Retinal pigment epithelial cell (primary cell): ENCODE data around the gene C1QTNF12.

Experiments used
- DNase-seq: peaks from one replicate; pipeline ENCODE4 v3.0.0-alpha.2; 2010; ENCODE audit warnings: low read depth
- H3K4me3 ChIP-seq: 2 replicates; pipeline ENCODE4 v1.5.1; 2011; ENCODE audit warnings: mild to moderate bottlenecking, low read length, control low read depth, moderate library complexity
- CTCF ChIP-seq: conservative IDR thresholded peaks from 2 replicates; pipeline ENCODE4 v1.5.1; 2011; ENCODE audit warnings: low read depth, low read length, control low read depth, inconsistent platforms

C1QTNF12 gene

GRCh38 chr1:1223891-1224290, 22.6 kb downstream of the C1QTNF12 start:
- no peak for DNase-seq
- no peak overlapping the region for H3K4me3 ChIP-seq
- TF ChIP-seq CTCF: no peak

GRCh38 chr1:1223321-1223720, 23.2 kb downstream of the C1QTNF12 start:
- DNase-seq: no peak
- H3K4me3 ChIP-seq: no peak overlapping the region
- no peak for TF ChIP-seq CTCF

- no peak overlapping the region for H3K4me3 ChIP-seq
- DNase-seq: no peak
- TF ChIP-seq CTCF: no peak
Measured at GRCh38 chr1:1222575-1223225, 23.8 kb downstream of the C1QTNF12 start.

GRCh38 chr1:1221887-1222574, 24.5 kb downstream of the C1QTNF12 start:
- no peak for DNase-seq
- H3K4me3 ChIP-seq: no peak overlapping the region
- no peak for TF ChIP-seq CTCF

GRCh38 chr1:1220197-1220596, 26.3 kb downstream of the C1QTNF12 start:
- no peak for DNase-seq
- no peak for TF ChIP-seq CTCF
- H3K4me3 ChIP-seq: no peak overlapping the region

- no peak overlapping the region for H3K4me3 ChIP-seq
- TF ChIP-seq CTCF: no peak
- no peak for DNase-seq
Measured at GRCh38 chr1:1219341-1219740, 27.2 kb downstream of the C1QTNF12 start.

- DNase-seq: no peak
- no peak for TF ChIP-seq CTCF
- H3K4me3 ChIP-seq: no peak overlapping the region
Measured at GRCh38 chr1:1218524-1219200, 27.9 kb downstream of the C1QTNF12 start.
